LNCaP clone FGC (cell line): ENCODE data around the gene SAMD7.

ENCODE experiments used
- DNase-seq: peaks from one replicate; pipeline ENCODE4 v3.0.0-alpha.2; 2011; ENCODE audit warnings: low read depth
- H3K4me3 ChIP-seq: 2 replicates; pipeline ENCODE4 v1.5.1; 2011; ENCODE audit warnings: mild to moderate bottlenecking, low read depth, low read length, control low read depth
- CTCF ChIP-seq: IDR thresholded peaks from 2 replicates; pipeline ENCODE4 v1.5.1; 2012; ENCODE audit warnings: mild to moderate bottlenecking; ENCODE audit not compliant: control insufficient read depth, insufficient read depth; ENCODE audit errors: extremely low read depth

The SAMD7 gene

GRCh38 chr3:169930843-169931242 lies 19.5 kb downstream of the SAMD7 start:
- TF ChIP-seq CTCF, result no peak

GRCh38 chr3:169931747-169932520 lies 20.6 kb downstream of the SAMD7 start:
- H3K4me3 ChIP-seq, result no peak overlapping the region
- DNase-seq, result no peak
- TF ChIP-seq CTCF, result no peak

More at GRCh38 chr3:169930843-169931242, 19.5 kb downstream of the SAMD7 start:
- H3K4me3 ChIP-seq, result no peak overlapping the region
- no peak for DNase-seq

- H3K4me3 ChIP-seq, result no peak overlapping the region
- TF ChIP-seq CTCF, result no peak
- no peak for DNase-seq
These were observed 27.9 kb downstream of the SAMD7 start for GRCh38 chr3:169939320-169939719.

- no peak for DNase-seq
- H3K4me3 ChIP-seq, result no peak overlapping the region
- no peak for TF ChIP-seq CTCF
These were observed 28.4 kb downstream of the SAMD7 start for GRCh38 chr3:169939751-169940150.

- DNase-seq, result no peak
- TF ChIP-seq CTCF, result no peak
- H3K4me3 ChIP-seq, result no peak overlapping the region
These were observed 29.3 kb downstream of the SAMD7 start for GRCh38 chr3:169940470-169941181.

- DNase-seq, result no peak
These were observed 33.9 kb downstream of the SAMD7 start for GRCh38 chr3:169945313-169945712.

More at GRCh38 chr3:169945313-169945712, 33.9 kb downstream of the SAMD7 start:
- H3K4me3 ChIP-seq, result no peak overlapping the region
- TF ChIP-seq CTCF, result no peak
